GM18519 (cell line): Measurements from ENCODE around the gene TRAF3IP3.
"Not testable (repeated sequence)": the region's sequence is repeated elsewhere in the genome, so short reads cannot be mapped to it uniquely, and the experiment has no call there.

Experiments used
- ATAC-seq: cut with Tn5 transposase; IDR thresholded peaks from one replicate; pipeline ENCODE4 v1.9.1; 2021; ENCODE audit warnings: mild to moderate bottlenecking, moderate library complexity; ENCODE audit not compliant: unreplicated experiment, low FRiP score

The TRAF3IP3 gene

DNA sequence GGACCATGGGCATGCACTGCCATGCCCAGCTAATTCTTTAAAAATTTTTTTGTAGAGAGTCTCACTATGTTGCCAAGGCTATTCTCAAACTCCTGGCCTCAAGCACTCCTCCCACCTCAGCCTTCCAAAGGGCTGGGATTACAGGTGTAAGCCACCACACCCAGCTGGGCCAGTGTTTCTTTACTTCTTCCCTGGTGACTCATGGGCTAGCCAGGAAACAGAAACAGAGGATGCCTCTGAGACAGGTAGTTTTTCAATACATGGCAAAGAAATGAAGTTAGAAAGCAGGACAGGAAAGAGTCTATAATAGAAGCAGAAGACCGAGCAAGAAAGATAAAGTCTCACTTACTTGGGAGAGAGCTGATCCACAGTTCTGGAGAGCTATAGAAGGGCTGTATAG lies 36.1 kb downstream of the TRAF3IP3 start:
- ATAC-seq, result no peak

DNA sequence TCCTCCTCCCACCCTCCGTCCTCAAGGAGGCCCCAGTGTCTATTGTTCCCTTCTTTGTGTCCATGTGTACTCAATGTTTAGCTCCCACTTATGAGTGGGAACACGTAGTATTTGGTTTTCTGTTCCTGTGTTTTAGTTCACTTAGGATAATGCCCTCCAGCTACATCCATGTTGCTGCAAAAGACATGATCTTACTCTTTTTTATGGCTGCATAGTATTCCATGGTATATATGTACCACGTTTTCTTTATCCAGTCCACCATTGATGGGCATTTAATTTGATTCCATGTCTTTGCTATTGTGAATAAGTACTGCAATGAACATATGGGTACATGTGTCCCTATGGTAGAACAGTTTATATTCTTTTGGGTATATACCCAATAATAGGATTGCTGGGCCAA lies 37.9 kb downstream of the TRAF3IP3 start:
- not testable (repeated sequence) for ATAC-seq

GRCh38 chr1:209797978-209798639 lies 42.3 kb downstream of the TRAF3IP3 start:
- no peak for ATAC-seq

- ATAC-seq, result no peak
Observed at GRCh38 chr1:209800984-209801834, 45.4 kb downstream of the TRAF3IP3 start.

- ATAC-seq, result no peak
Observed at GRCh38 chr1:209802117-209802779, 46.4 kb downstream of the TRAF3IP3 start.

DNA sequence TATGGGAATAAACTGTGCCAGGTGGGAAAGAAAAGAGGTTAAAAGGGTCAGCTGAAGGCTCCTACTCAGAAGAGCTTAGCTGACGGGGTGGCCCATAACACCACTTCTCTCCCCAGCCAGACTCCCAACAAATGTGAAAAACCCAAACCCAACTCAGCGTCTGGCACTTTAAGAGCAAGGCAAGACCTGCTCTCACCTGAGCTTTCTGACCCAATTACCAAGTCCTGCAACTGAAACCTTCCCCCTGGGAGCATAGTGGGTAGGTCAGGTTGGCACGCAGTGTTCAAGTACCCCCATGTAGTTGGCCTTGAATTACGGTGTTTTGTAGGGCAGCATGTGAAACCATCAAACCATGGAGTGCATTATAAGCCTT lies 46.9 kb downstream of the TRAF3IP3 start:
- no peak for ATAC-seq

GRCh38 chr1:209803568-209803967 lies 47.7 kb downstream of the TRAF3IP3 start:
- ATAC-seq, result no peak

DNA sequence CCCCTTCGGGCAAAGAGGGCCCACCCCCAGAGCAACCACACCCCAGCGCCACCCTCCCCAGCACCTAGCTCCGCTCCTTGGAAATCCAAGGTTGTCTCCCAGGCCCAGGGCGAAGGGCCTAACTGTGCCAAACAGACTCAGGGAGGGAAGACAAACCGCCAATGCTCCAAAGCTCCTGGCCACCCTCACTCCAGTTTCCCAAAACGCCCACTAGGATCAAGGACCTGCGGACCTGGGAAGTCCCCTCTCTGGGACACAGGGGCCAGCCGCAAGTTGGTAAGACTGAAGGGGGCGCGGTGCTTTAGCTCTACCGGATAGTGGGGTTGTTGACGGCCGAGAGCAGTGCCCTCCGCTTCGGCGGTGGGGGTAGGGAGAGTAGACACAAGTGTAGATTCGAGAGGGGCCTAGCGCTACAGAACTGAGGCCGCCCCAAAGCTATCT lies 49.5 kb downstream of the TRAF3IP3 start:
- no peak for ATAC-seq

GRCh38 chr1:209805875-209806760 lies 50.3 kb downstream of the TRAF3IP3 start, which contains the start of gene IRF6:
IRF6 (minus strand) TSS chr1:209806142; CDS start chr1:209801413, 4,729 bp downstream.
- ATAC-seq, result peak; percentile 87

GRCh38 chr1:209807509-209807908 lies 51.7 kb downstream of the TRAF3IP3 start:
- ATAC-seq, result no peak

- no peak for ATAC-seq
Observed at GRCh38 chr1:209808059-209808581, 52.3 kb downstream of the TRAF3IP3 start.

- ATAC-seq, result no peak
Observed at GRCh38 chr1:209809611-209810010, 53.8 kb downstream of the TRAF3IP3 start.

DNA sequence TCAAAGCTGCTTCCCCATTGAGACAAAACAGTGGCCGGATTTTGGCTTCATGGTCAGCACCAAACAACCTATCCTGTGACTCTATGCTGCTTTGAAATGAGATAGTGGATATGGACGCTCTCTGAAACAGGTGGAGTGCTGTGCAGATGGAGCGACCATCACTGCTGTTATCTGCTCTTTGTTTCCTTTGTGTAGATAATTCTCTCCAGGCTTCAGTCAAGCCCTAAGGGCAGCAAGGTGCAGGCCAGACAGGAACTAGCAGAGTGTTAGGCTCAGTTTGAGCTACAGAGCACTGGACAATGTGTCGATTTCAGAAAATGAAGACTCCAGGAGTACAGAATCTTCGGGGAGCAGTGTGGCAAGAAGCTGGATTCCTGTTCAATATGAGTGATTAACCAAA lies 54.9 kb downstream of the TRAF3IP3 start:
- ATAC-seq, result no peak

DNA sequence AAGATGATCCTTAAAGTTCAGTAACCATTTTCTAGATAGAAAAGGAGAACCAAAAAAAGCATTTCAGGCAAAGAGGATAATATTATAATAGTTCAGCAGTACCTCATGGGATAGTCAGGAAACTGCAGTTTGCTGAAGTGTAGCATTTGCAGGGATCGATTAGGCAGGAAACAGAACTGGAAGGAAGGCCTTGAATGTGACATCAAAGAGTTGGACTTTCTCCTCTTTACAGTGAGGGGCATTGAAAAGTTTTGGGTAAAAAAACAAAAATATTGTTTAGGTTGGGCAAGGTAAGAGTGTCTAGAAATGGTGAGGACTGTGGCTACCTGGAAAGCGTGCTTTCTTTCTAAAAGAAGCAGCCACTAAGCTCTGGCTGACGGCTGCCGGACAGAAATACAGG lies 58.0 kb downstream of the TRAF3IP3 start:
- no peak for ATAC-seq

- no peak for ATAC-seq
Observed at GRCh38 chr1:209815490-209815889, 59.6 kb downstream of the TRAF3IP3 start.

DNA sequence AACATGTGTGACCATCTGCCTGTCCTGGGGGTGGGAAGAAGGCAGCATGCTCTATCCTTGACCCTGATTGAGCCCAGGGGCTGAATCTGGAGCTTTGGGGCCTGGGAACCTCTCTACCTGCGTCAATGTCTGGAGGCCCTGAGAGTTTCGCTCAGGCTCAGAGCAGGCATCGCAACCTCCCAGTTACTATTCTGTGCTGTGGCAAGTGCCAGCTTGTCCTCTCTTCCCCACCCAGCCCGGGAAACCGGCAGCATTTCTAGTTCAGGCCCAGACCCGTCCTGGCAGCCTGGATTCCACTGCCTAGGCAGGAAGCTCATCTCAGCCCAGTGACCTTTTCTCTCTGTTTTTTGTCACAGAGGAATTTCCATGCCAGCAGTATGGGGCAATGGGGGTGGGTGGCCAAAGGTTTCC lies 60.1 kb downstream of the TRAF3IP3 start:
- no peak for ATAC-seq

GRCh38 chr1:209816923-209817322 lies 61.1 kb downstream of the TRAF3IP3 start:
- no peak for ATAC-seq

DNA sequence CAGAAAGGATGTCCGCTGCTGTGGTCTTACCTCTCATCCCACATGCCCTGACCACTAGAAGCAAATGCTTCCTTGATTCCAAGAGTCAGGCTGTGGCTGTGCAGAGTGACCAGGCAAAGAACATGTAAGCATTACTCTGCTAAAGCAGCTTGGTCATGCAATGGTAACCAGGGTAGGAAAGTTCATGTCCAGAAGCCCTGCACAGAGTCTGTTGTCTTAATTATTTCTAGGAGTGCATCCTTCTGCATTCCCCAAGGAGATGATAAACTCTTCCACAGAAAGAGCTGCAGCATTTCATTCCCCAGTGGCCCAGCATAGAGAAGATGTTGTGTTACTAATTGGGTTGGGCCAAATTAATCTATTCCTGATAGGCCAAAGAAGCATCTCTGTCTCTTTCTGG lies 61.8 kb downstream of the TRAF3IP3 start:
- ATAC-seq, result no peak

DNA sequence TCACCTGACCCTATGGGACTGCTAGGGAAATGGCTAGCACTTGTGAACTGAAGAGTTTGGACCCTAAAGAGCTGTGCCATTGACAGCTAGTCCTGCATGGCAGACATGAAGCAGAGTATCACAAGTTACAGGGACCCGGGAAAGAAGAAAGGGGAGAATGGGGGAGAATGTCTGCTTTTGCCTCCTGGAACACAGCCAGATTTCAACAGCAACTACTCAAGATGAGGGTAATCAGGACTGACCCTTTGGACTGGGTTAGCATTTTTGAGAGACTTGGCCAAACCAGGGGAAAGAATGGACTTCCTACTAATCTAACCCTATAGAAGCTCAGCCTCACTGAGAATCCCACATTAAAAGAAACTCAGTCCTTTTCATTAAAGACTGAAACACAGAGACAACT lies 63.2 kb downstream of the TRAF3IP3 start:
- ATAC-seq, result no peak

DNA sequence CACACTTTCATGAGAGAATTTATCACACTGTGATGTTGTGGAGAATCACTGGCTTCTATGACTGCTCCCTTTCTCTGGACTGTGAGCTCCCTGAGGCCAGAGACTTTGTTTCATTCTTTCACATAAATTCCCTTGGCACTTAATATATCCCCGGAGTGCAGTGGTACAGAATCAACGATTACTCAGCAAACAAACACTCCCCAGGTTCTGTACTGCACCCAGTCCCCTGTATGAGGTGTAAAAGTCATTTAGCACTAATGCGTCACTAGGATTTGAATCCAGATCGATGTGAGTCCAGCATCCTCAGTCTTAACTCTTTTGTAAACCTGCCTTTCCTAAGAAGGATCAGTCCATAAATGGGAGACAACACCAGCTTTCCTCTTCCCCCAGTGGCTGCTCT lies 65.1 kb downstream of the TRAF3IP3 start:
- no peak for ATAC-seq
